ENCODE measurements around the gene OTUD4.

GRCh38 chr4:145203410-145203809 lies 23.0 kb upstream of the OTUD4 start:
- no peak for TF ChIP-seq CTCF (IDR thresholded peaks at IDR 0.05)
- TF ChIP-seq POLR2A (IDR thresholded peaks at IDR 0.05), result no peak
- TF ChIP-seq EP300 (IDR thresholded peaks at IDR 0.05; ENCODE audit: low read depth), result no peak
- no peak for TF ChIP-seq POLR2AphosphoS5 (IDR thresholded peaks at IDR 0.05)
